GM12878 (cell line): ENCODE data around the gene DDX10. TPM values are rescaled to one million over a fixed set of nuclear protein-coding genes. Genes with fewer than 3 reads are reported as not detected.

Experiments used
- ATAC-seq: fragments of 200-7000 bp; cut with Tn5 transposase; 3 replicates; pipeline ENCODE4 v1.9.1; 2020; ENCODE audit warnings: mild to moderate bottlenecking, moderate library complexity
- BruUV-seq: library from RNA; stranded (reverse); fragments of 400-500 nt; replicated peaks from 2 replicates; lab custom pipeline; 2021; lab: Mats Ljungman, UMichigan
- CTCF ChIA-PET: fragments of 300-600 bp; sonication (Branson Sonifier 250); formaldehyde crosslinking; extraction: SDS; loops from one replicate; lab custom pipeline; 2021; ENCODE audit warnings: inconsistent platforms; lab: Yijun Ruan, JAX
- POLR2A ChIA-PET: fragments of 350-600 bp; formaldehyde crosslinking; extraction: SDS; loops from one replicate; lab custom pipeline; 2021; ENCODE audit warnings: inconsistent platforms; lab: Charles Lee
- RAD21 ChIA-PET: fragments of 300-600 bp; sonication (Branson Sonifier 250); formaldehyde crosslinking; loops from one replicate; lab custom pipeline; 2023; ENCODE audit warnings: antibody characterized with exemption; ENCODE audit not compliant: unreplicated experiment; lab: Charles Lee
- SMC1A ChIA-PET: fragments of 300-600 bp; sonication (Branson Sonifier 250); formaldehyde crosslinking; loops from one replicate; lab custom pipeline; 2023; ENCODE audit not compliant: unreplicated experiment, uncharacterized antibody; lab: Charles Lee
- DNase-seq: peaks from one replicate; pipeline ENCODE4 v3.0.0-alpha.2; 2011; ENCODE audit warnings: low read depth, low spot score
- FAIRE-seq: peaks from 3 replicates; lab custom pipeline; 2011; peaks lifted over from hg19 to GRCh38; lab: Jason Lieb, UNC
- H2AFZ ChIP-seq: 2 replicates; pipeline ENCODE4 v1.6.0; 2011; ENCODE audit warnings: low read depth, low read length, control low read depth; ENCODE audit not compliant: control insufficient read depth
- H3K27ac ChIP-seq: 2 replicates; pipeline ENCODE4 v1.5.1; 2011; ENCODE audit warnings: control low read depth; ENCODE audit not compliant: control insufficient read depth, insufficient read depth
- H3K27me3 ChIP-seq, 2 experiments: replicated peaks in 1 of 2; 2 replicates each; pipeline versions ENCODE4 v1.6.0 to v1.6.1; 2011; ENCODE audit warnings: low read length in 1 of 2; ENCODE audit not compliant: control insufficient read depth in 2 of 2, insufficient read depth in 2 of 2
- H3K36me3 ChIP-seq, 2 experiments: 2 replicates each; pipeline ENCODE4 v1.5.1; 2011; ENCODE audit warnings: low read length in 1 of 2; ENCODE audit not compliant: control insufficient read depth in 2 of 2, insufficient read depth in 2 of 2
- H3K4me1 ChIP-seq: 2 replicates; pipeline ENCODE4 v1.6.1; 2011; ENCODE audit warnings: mild to moderate bottlenecking, low read length, moderate library complexity, mixed read lengths; ENCODE audit not compliant: control insufficient read depth, insufficient read depth
- H3K4me2 ChIP-seq: 2 replicates; pipeline ENCODE4 v1.6.0; 2011; ENCODE audit warnings: control low read depth; ENCODE audit not compliant: control insufficient read depth, insufficient read depth
- H3K4me3 ChIP-seq: fragments of 200-600 bp; sonication (generic); 2 replicates; pipeline ENCODE4 v1.5.1; 2016
- H3K79me2 ChIP-seq: 2 replicates; pipeline ENCODE4 v1.6.0; 2011; ENCODE audit warnings: low read length; ENCODE audit not compliant: control insufficient read depth, insufficient read depth
- H3K9ac ChIP-seq: 2 replicates; pipeline ENCODE4 v1.8.0; 2011; ENCODE audit warnings: low read length, control low read depth, mixed read lengths; ENCODE audit not compliant: control insufficient read depth, insufficient read depth
- H3K9me3 ChIP-seq: replicated peaks from 3 replicates; pipeline ENCODE4 v1.5.1; 2011; ENCODE audit warnings: mild to moderate bottlenecking, low read length; ENCODE audit not compliant: control insufficient read depth, insufficient read depth
- H4K20me1 ChIP-seq: 2 replicates; pipeline ENCODE4 v1.6.0; 2011; ENCODE audit not compliant: control insufficient read depth, insufficient read depth
- ETV6 ChIP-seq, 2 experiments: fragments of 450-650 bp in 1 of 2; IDR thresholded peaks in 1 of 2; conservative IDR thresholded peaks in 1 of 2; 2 replicates each; pipeline ENCODE4 v1.6.1; 2014; ENCODE audit warnings: antibody characterized with exemption in 1 of 2, borderline replicate concordance in 1 of 2, low read depth in 1 of 2, mild to moderate bottlenecking in 1 of 2, moderate library complexity in 1 of 2
- FOXM1 ChIP-seq: IDR thresholded peaks from 2 replicates; pipeline ENCODE4 v1.6.1; 2012; ENCODE audit warnings: low read depth, mild to moderate bottlenecking, inconsistent platforms, low read length, moderate library complexity
- HDAC2 ChIP-seq: fragments of 200-600 bp; sonication (generic); IDR thresholded peaks from 2 replicates; pipeline ENCODE4 v1.6.1; 2017
- POLR2AphosphoS2 ChIP-seq: IDR thresholded peaks from 2 replicates; pipeline ENCODE4 v1.6.1; 2011; ENCODE audit warnings: low read depth, mild to moderate bottlenecking, low read length, improper control_type of control experiment, moderate library complexity
- POLR2AphosphoS5 ChIP-seq: IDR thresholded peaks from 2 replicates; pipeline ENCODE4 v1.6.1; 2011; ENCODE audit warnings: mild to moderate bottlenecking, low read length, inconsistent platforms
- RELA ChIP-seq: fragments of 450-650 bp; IDR thresholded peaks from 2 replicates; pipeline ENCODE4 v1.8.0; 2014; ENCODE audit warnings: borderline replicate concordance; ENCODE audit not compliant: partially characterized antibody
- SIN3A ChIP-seq: IDR thresholded peaks from 2 replicates; pipeline ENCODE4 v1.6.1; 2012; ENCODE audit warnings: low read depth, low read length, improper control_type of control experiment
- STAT1 ChIP-seq: fragments of 450-650 bp; conservative IDR thresholded peaks from 2 replicates; pipeline ENCODE4 v1.6.1; 2014; ENCODE audit warnings: antibody characterized with exemption, mild to moderate bottlenecking
- STAT3 ChIP-seq: IDR thresholded peaks from 2 replicates; pipeline ENCODE4 v1.6.1; 2011; ENCODE audit warnings: low read depth, low read length, improper control_type of control experiment
- WGBS: methylation state at CpG from one replicate; pipeline ENCODE4 v1.1.6; 2016; ENCODE audit warnings: low lambda C conversion rate; ENCODE audit not compliant: insufficient replicate concordance, insufficient coverage; ENCODE audit errors: missing lambda C conversion rate; 5-methylcytosine and 5-hydroxymethylcytosine counted together
- in situ Hi-C: fragments of 300-500 bp; cut with MboI; formaldehyde crosslinking; loops from 9 replicates; pipeline ENCODE4 v1.14.3; 2018; ENCODE audit warnings: mixed read lengths
- intact Hi-C: fragments of 100-400 bp; cut with micrococcal nuclease; formaldehyde crosslinking; loops from one replicate; pipeline ENCODE4 v1.14.2; 2022; ENCODE audit not compliant: unreplicated experiment
- polyA plus RNA-seq, 11 experiments: library from polyadenylated mRNA; depleted of rRNA in 4 of 11; unstranded in 6 of 11; stranded (reverse) in 5 of 11; fragments of >200 nt; fragmentation: Nextera tagmentation in 4 of 11; fragmentation: Illumina TruSeq in 1 of 11; extraction: Ambion mirVana in 4 of 11; extraction: Trizol in 1 of 11; gene quantifications; 1 replicate in 1 of 11; 2 replicates in 10 of 11; pipeline versions ENCODE4 v1.2.1 to v1.2.3, GENCODE V29; 2011 to 2016; ENCODE audit warnings: inconsistent platforms in 2 of 11, missing spikeins in 2 of 11, low read depth in 1 of 11
- total RNA-seq, 4 experiments: library from RNA; depleted of rRNA in 3 of 4; stranded (reverse); fragments of >200 nt in 3 of 4; fragmentation: Illumina TruSeq in 1 of 4; extraction: Trizol in 1 of 4; gene quantifications; 2 replicates each; pipeline versions ENCODE4 v1.2.1 to v1.2.3, GENCODE V29; 2013 to 2021
- TF ChIP-seq, protein P1 (sequence below): fragments of 450-650 bp; IDR thresholded peaks from 2 replicates; pipeline ENCODE4 v1.6.1; 2016; ENCODE audit warnings: mild to moderate bottlenecking, moderate library complexity, borderline replicate concordance
- TF ChIP-seq, protein P2 (sequence below): fragments of 450-650 bp; conservative IDR thresholded peaks from 2 replicates; pipeline ENCODE4 v1.6.1; 2017; ENCODE audit warnings: mild to moderate bottlenecking, moderate library complexity
- TF ChIP-seq, protein P3 (sequence below): fragments of 450-650 bp; IDR thresholded peaks from 2 replicates; pipeline ENCODE4 v1.6.1; 2018; ENCODE audit warnings: mild to moderate bottlenecking, low read depth, moderate library complexity; ENCODE audit not compliant: partially characterized antibody

DDX10 gene
- total and polyA plus RNA-seq, 10 of the 15 experiments (the other 5 are each of a cell fraction or from before 2014, with no cell fraction given), result 20.9 to 51.5 (median 31.9) TPM

GRCh38 chr11:108647701-108648527, 17.0 kb upstream of the DDX10 start:
- Histone ChIP-seq H3K27ac (no peak overlapping the region), H3K9me3 (no peaks in the 10 kb centered on the region), H3K27me3 (no peaks in the 10 kb centered on the region), H4K20me1 (no peaks in the 10 kb centered on the region), H3K36me3 (no peaks in the 10 kb centered on the region), H3K4me2 (no peak overlapping the region), H3K79me2 (no peaks in the 10 kb centered on the region), H2AFZ (peak overlapping the region; percentile 7; the same call in 1 of the 2 replicates), H3K4me1 (no peaks in the 10 kb centered on the region), H3K9ac (no peak overlapping the region), H3K4me3 (no peak overlapping the region)
- ATAC-seq (peak; percentile 98), DNase-seq (no peak), FAIRE-seq (no peak)
- intact Hi-C loops (loop anchor here (1.0 to 10.0 kb wide), 6 partner anchors 59 to 643 kb away; partner anchors contain the start of genes C11orf65 and CUL5), in situ Hi-C loops (loop anchor here (5.0 kb wide), 1 partner anchor 226 kb away; no protein-coding TSS in a partner anchor)
- CTCF ChIA-PET, result interaction anchor here (0.6 to 7.2 kb wide), 42 partner anchors 9 to 654 kb away, joined by 3 to 93 read pairs (median 4); partner anchors contain the start of genes C11orf65 and DDX10
- BruUV-seq, result no TSS peak
- SMC1A ChIA-PET, result interaction anchor here (0.6 to 12.4 kb wide), 38 partner anchors 12 to 648 kb away, joined by 3 to 130 read pairs (median 4); partner anchors contain the start of genes C11orf65, CUL5 and DDX10
- WGBS, result 67% methylated on average over 9 of the region's 9 CpGs
- RAD21 ChIA-PET, result interaction anchor here (0.6 to 11.0 kb wide), 24 partner anchors 12 to 652 kb away, joined by 3 to 102 read pairs (median 4); partner anchors contain the start of genes ATM, DDX10, EXPH5 and NPAT
- POLR2A ChIA-PET, result interaction anchor here (0.6 kb wide), 1 partner anchor 513 kb away, joined by 4 read pairs; no protein-coding TSS in a partner anchor
- TF ChIP-seq POLR2AphosphoS5, result no peak
- TF ChIP-seq STAT3, result no peak
- TF ChIP-seq STAT1, result 0 out of 2 replicates have a peak, but pooled peaks have one; percentile 56
- no peak for TF ChIP-seq POLR2AphosphoS2
- TF ChIP-seq HDAC2, result no peak
- TF ChIP-seq, protein P1, sequence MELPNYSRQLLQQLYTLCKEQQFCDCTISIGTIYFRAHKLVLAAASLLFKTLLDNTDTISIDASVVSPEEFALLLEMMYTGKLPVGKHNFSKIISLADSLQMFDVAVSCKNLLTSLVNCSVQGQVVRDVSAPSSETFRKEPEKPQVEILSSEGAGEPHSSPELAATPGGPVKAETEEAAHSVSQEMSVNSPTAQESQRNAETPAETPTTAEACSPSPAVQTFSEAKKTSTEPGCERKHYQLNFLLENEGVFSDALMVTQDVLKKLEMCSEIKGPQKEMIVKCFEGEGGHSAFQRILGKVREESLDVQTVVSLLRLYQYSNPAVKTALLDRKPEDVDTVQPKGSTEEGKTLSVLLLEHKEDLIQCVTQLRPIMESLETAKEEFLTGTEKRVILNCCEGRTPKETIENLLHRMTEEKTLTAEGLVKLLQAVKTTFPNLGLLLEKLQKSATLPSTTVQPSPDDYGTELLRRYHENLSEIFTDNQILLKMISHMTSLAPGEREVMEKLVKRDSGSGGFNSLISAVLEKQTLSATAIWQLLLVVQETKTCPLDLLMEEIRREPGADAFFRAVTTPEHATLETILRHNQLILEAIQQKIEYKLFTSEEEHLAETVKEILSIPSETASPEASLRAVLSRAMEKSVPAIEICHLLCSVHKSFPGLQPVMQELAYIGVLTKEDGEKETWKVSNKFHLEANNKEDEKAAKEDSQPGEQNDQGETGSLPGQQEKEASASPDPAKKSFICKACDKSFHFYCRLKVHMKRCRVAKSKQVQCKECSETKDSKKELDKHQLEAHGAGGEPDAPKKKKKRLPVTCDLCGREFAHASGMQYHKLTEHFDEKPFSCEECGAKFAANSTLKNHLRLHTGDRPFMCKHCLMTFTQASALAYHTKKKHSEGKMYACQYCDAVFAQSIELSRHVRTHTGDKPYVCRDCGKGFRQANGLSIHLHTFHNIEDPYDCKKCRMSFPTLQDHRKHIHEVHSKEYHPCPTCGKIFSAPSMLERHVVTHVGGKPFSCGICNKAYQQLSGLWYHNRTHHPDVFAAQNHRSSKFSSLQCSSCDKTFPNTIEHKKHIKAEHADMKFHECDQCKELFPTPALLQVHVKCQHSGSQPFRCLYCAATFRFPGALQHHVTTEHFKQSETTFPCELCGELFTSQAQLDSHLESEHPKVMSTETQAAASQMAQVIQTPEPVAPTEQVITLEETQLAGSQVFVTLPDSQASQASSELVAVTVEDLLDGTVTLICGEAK, result no peak
- TF ChIP-seq, protein P2, sequence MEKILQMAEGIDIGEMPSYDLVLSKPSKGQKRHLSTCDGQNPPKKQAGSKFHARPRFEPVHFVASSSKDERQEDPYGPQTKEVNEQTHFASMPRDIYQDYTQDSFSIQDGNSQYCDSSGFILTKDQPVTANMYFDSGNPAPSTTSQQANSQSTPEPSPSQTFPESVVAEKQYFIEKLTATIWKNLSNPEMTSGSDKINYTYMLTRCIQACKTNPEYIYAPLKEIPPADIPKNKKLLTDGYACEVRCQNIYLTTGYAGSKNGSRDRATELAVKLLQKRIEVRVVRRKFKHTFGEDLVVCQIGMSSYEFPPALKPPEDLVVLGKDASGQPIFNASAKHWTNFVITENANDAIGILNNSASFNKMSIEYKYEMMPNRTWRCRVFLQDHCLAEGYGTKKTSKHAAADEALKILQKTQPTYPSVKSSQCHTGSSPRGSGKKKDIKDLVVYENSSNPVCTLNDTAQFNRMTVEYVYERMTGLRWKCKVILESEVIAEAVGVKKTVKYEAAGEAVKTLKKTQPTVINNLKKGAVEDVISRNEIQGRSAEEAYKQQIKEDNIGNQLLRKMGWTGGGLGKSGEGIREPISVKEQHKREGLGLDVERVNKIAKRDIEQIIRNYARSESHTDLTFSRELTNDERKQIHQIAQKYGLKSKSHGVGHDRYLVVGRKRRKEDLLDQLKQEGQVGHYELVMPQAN, result no peak
- TF ChIP-seq SIN3A, result no peak
- peak; percentile 69 for TF ChIP-seq RELA
- TF ChIP-seq, protein P3, sequence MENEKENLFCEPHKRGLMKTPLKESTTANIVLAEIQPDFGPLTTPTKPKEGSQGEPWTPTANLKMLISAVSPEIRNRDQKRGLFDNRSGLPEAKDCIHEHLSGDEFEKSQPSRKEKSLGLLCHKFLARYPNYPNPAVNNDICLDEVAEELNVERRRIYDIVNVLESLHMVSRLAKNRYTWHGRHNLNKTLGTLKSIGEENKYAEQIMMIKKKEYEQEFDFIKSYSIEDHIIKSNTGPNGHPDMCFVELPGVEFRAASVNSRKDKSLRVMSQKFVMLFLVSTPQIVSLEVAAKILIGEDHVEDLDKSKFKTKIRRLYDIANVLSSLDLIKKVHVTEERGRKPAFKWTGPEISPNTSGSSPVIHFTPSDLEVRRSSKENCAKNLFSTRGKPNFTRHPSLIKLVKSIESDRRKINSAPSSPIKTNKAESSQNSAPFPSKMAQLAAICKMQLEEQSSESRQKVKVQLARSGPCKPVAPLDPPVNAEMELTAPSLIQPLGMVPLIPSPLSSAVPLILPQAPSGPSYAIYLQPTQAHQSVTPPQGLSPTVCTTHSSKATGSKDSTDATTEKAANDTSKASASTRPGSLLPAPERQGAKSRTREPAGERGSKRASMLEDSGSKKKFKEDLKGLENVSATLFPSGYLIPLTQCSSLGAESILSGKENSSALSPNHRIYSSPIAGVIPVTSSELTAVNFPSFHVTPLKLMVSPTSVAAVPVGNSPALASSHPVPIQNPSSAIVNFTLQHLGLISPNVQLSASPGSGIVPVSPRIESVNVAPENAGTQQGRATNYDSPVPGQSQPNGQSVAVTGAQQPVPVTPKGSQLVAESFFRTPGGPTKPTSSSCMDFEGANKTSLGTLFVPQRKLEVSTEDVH, result no peak
- TF ChIP-seq FOXM1, result no peak
- no peak for TF ChIP-seq ETV6 (conservative IDR thresholded peaks at IDR 0.05 in 1 of 2, IDR thresholded peaks at IDR 0.05 in 1 of 2; ENCODE audit: borderline replicate concordance in 1 of 2, low read depth in 1 of 2)
